NCI-H1436 treated with DMSO at 0.1 percent for 48 hours (cell line): ENCODE data around the gene DIPK1A.

Source experiments
- DNase-seq: peaks from one replicate; lab custom pipeline; 2025; lab: John Stamatoyannopoulos, UW

Gene DIPK1A

DNA sequence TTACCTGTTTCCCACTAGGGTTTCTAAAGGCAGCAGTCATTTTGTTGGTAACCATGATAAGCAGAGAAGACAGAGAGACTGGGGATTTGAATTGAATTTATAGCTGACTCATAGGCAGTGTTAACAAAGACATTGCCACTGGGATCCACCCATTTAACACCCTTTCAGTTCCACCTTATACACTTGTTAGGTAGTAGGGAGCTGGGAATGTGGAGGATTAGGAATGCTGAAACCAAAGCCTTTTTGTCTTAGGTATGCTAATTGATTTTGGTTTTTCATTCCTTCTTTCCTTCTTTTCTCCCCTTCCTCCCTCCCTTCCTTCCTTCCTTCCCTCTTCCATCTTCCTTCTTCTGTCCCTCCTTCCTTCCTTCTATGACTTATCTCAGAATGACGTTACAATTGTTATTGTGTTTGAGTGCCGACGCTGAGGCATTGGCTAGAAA lies 168.9 kb downstream of the DIPK1A start:
- DNase-seq, result no peak
